Erythroblast (primary cell): ENCODE results near the gene PTPRN2.

Source experiments
- GATA1 ChIP-seq: IDR thresholded peaks from 2 replicates; pipeline ENCODE4 v1.6.1; 2011; ENCODE audit warnings: low read depth, mild to moderate bottlenecking, control low read depth, low read length, moderate library complexity
- POLR2A ChIP-seq: IDR thresholded peaks from 2 replicates; pipeline ENCODE4 v1.6.1; 2011; ENCODE audit warnings: mild to moderate bottlenecking, low read length

- TF ChIP-seq POLR2A (no peak), GATA1 (no peak)
These were observed 933.3 kb downstream of the PTPRN2 start for GRCh38 chr7:157654350-157654749.
